Thyroid gland (tissue), 4 donors: Measurements from ENCODE around the gene NFIX. TPM values are rescaled to one million over a fixed set of nuclear protein-coding genes. Genes with fewer than 3 reads are reported as not detected.
A peak's percentile ranks its signal among the peaks of the same experiment; 100 is the strongest.

Experiments
- DNase-seq, 2 donors: peaks; one replicate each; pipeline ENCODE4 v3.0.0-alpha.2; 2019
- H3K27ac ChIP-seq, 3 donors: fragments of 200-600 bp; sonication (generic); 1 replicate in 2 of 3; 2 replicates in 1 of 3; pipeline ENCODE4 v1.5.1; 2016 to 2019; ENCODE audit warnings: mild to moderate bottlenecking in 1 of 3, moderate library complexity in 1 of 3
- H3K27me3 ChIP-seq: fragments of 200-600 bp; sonication (generic); one replicate; pipeline ENCODE4 v1.5.1; 2019
- H3K36me3 ChIP-seq, 2 donors: fragments of 200-600 bp; sonication (generic); one replicate each; pipeline ENCODE4 v1.5.1; 2016 to 2019
- H3K4me1 ChIP-seq, 2 donors: fragments of 200-600 bp; sonication (generic); one replicate each; pipeline ENCODE4 v1.5.1; 2017 to 2019
- H3K4me3 ChIP-seq, 3 donors: fragments of 200-600 bp; sonication (generic); replicated peaks in 1 of 3; 1 replicate in 2 of 3; 2 replicates in 1 of 3; pipeline ENCODE4 v1.5.1; 2016; ENCODE audit warnings: mild to moderate bottlenecking in 1 of 3
- H3K9me3 ChIP-seq: fragments of 200-600 bp; sonication (generic); one replicate; pipeline ENCODE4 v1.5.1; 2017
- CTCF ChIP-seq, 6 experiments: fragments of 200-600 bp in 3 of 6; fragments of 450-650 bp in 3 of 6; sonication (generic) in 3 of 6; IDR thresholded peaks; one replicate each; pipeline ENCODE4 v1.5.1; 2016 to 2019; ENCODE audit warnings: antibody characterized with exemption in 6 of 6, mild to moderate bottlenecking in 2 of 6, inconsistent platforms in 1 of 6, moderate library complexity in 1 of 6
- POLR2A ChIP-seq, 2 donors: fragments of 450-650 bp; IDR thresholded peaks; one replicate each; pipeline ENCODE4 v1.6.1; 2017; ENCODE audit warnings: antibody characterized with exemption in 2 of 2, mild to moderate bottlenecking in 2 of 2, moderate library complexity in 1 of 2
- WGBS, 2 donors: methylation state at CpG; one replicate each; pipeline ENCODE4 v1.1.5; 2017; 5-methylcytosine and 5-hydroxymethylcytosine counted together
- intact Hi-C: fragments of 100-400 bp; cut with DNase I; formaldehyde crosslinking; loops from one replicate; pipeline ENCODE4 v1.15.1; 2023
- total RNA-seq, 4 donors: library from RNA; depleted of rRNA; stranded (reverse); fragments of >200 nt; gene quantifications; one replicate each; pipeline ENCODE4 v1.2.3, GENCODE V29; 2016

The NFIX gene
- total RNA-seq, 4 donors from 2014 or later, result 38.8 to 70.2 (median 62.4) TPM

GRCh38 chr19:13110099-13110610 is 114.9 kb downstream of the NFIX start:
- 95 to 98% methylated on average over 4 to 11 of the region's 15 CpGs for WGBS, 2 donors
- TF ChIP-seq POLR2A (IDR thresholded peaks at IDR 0.05) (no peak), CTCF (IDR thresholded peaks at IDR 0.05) (no peak)
- no peak overlapping the region for H3K27ac ChIP-seq
- intact Hi-C loops, result loop anchor here (5.0 kb wide), 1 partner anchor 37 kb away; no protein-coding TSS in a partner anchor
- peaks cover 6 to 23% of the 10 kb centered on the region in 2 donors for H3K36me3 ChIP-seq
- no peak overlapping the region for H3K4me3 ChIP-seq
- no peaks in the 10 kb centered on the region for H3K27me3 ChIP-seq
- DNase-seq, result no peak
- no peaks in the 10 kb centered on the region for H3K4me1 ChIP-seq
- no peaks in the 10 kb centered on the region for H3K9me3 ChIP-seq

- Histone ChIP-seq H3K27ac (no peak overlapping the region), H3K36me3 (peaks cover 6 to 20% of the 10 kb centered on the region in 2 donors), H3K27me3 (no peaks in the 10 kb centered on the region), H3K4me3 (no peak overlapping the region), H3K9me3 (no peaks in the 10 kb centered on the region), H3K4me1 (peaks cover 15 to 17% of the 10 kb centered on the region in 2 donors)
- no peak for TF ChIP-seq POLR2A (IDR thresholded peaks at IDR 0.05)
- no peak for TF ChIP-seq CTCF (IDR thresholded peaks at IDR 0.05)
- intact Hi-C loops, result loop anchor here (5.0 kb wide), 1 partner anchor 35 kb away; no protein-coding TSS in a partner anchor
- no peak for DNase-seq
- 91 to 97% methylated on average over 9 to 10 of the region's 10 CpGs for WGBS, 2 donors
Observed at GRCh38 chr19:13112555-13112954, 117.3 kb downstream of the NFIX start.

GRCh38 chr19:13115936-13116281 is 120.6 kb downstream of the NFIX start:
- 0 to 5% methylated on average over 8 to 10 of the region's 18 CpGs for WGBS, 2 donors
- Histone ChIP-seq H3K9me3 (no peaks in the 10 kb centered on the region), H3K36me3 (peaks cover 6 to 14% of the 10 kb centered on the region in 2 donors), H3K27me3 (no peaks in the 10 kb centered on the region), H3K4me3 (peak overlapping the region; percentile 68 to 92 (median 85)), H3K27ac (peak overlapping the region in 1 of 3 donors; percentile 51), H3K4me1 (peaks cover 33% of the 10 kb centered on the region in 2 donors)
- no peak for DNase-seq
- TF ChIP-seq CTCF (IDR thresholded peaks at IDR 0.05) (no peak), POLR2A (IDR thresholded peaks at IDR 0.05) (no peak)
- intact Hi-C loops, result no loop called here

- H3K27ac ChIP-seq, result peak within 1 kb of the TSS; percentile 38 to 68 (median 51)
- H3K4me3 ChIP-seq, result peak within 1 kb of the TSS; percentile 68 to 92 (median 85)
- peaks cover 33% of the 10 kb centered on the region in 2 donors for H3K4me1 ChIP-seq
- peaks cover 6 to 14% of the 10 kb centered on the region in 2 donors for H3K36me3 ChIP-seq
- TF ChIP-seq CTCF (IDR thresholded peaks at IDR 0.05) (no peak), POLR2A (IDR thresholded peaks at IDR 0.05) (peak in 1 of 2 donors; percentile 45)
- no peaks in the 10 kb centered on the region for H3K27me3 ChIP-seq
- peak; percentile 91 to 95 for DNase-seq
- H3K9me3 ChIP-seq, result no peaks in the 10 kb centered on the region
- intact Hi-C loops, result no loop called here
- 0 to 1% methylated on average over 22 to 47 of the region's 51 CpGs for WGBS, 2 donors
Observed at GRCh38 chr19:13116282-13117175, 121.3 kb downstream of the NFIX start, which contains the start of gene TRMT1. TSS of gene TRMT1 (minus strand) at chr19:13116740. CDS start at chr19:13116399, 341 bp downstream.
